Glutamatergic neuron (in vitro differentiated cells): ENCODE results near the gene GART. TPM values are rescaled to one million over a fixed set of nuclear protein-coding genes. Genes with fewer than 3 reads are reported as not detected.
A peak's percentile ranks its signal among the peaks of the same experiment; 100 is the strongest.

Source experiments
- DNase-seq: peaks from one replicate; pipeline ENCODE4 v3.0.0; 2022
- H3K27ac Mint-ChIP-seq: one replicate; pipeline ENCODE4 v1.8.0; 2020; ENCODE audit warnings: mild to moderate bottlenecking, mixed read lengths, inconsistent platforms; ENCODE audit not compliant: unreplicated experiment
- H3K27me3 Mint-ChIP-seq: one replicate; pipeline ENCODE4 v1.8.0; 2020; ENCODE audit warnings: mild to moderate bottlenecking, moderate library complexity, mixed read lengths, inconsistent platforms; ENCODE audit not compliant: unreplicated experiment
- H3K36me3 Mint-ChIP-seq: one replicate; pipeline ENCODE4 v1.8.0; 2020; ENCODE audit warnings: mild to moderate bottlenecking, mixed read lengths, inconsistent platforms; ENCODE audit not compliant: unreplicated experiment
- H3K4me1 Mint-ChIP-seq: one replicate; pipeline ENCODE4 v1.8.0; 2020; ENCODE audit warnings: mild to moderate bottlenecking, low read depth, mixed read lengths, inconsistent platforms; ENCODE audit not compliant: unreplicated experiment
- H3K4me3 Mint-ChIP-seq: one replicate; pipeline ENCODE4 v1.8.0; 2020; ENCODE audit warnings: mild to moderate bottlenecking, mixed read lengths, inconsistent platforms; ENCODE audit not compliant: unreplicated experiment
- H3K9me3 Mint-ChIP-seq: one replicate; pipeline ENCODE4 v1.8.0; 2020; ENCODE audit warnings: mild to moderate bottlenecking, moderate library complexity, mixed read lengths, inconsistent platforms; ENCODE audit not compliant: unreplicated experiment
- total RNA-seq: library from RNA; stranded (reverse); fragmentation: NEBNext Ultra II Directional; extraction: Animal tissue kit (Norgen Biotek cat#: 25700); gene quantifications from one replicate; pipeline ENCODE4 v1.2.1, GENCODE V29; 2021; ENCODE audit not compliant: unreplicated experiment
- TF ChIP-seq, protein P1 (sequence below): fragments of 200-600 bp; sonication (generic); IDR thresholded peaks from one replicate; pipeline ENCODE4 v1.5.0; 2021; ENCODE audit not compliant: partially characterized antibody, unreplicated experiment

The GART gene
- total RNA-seq, 1 donor from 2014 or later = 70.3 TPM

DNA sequence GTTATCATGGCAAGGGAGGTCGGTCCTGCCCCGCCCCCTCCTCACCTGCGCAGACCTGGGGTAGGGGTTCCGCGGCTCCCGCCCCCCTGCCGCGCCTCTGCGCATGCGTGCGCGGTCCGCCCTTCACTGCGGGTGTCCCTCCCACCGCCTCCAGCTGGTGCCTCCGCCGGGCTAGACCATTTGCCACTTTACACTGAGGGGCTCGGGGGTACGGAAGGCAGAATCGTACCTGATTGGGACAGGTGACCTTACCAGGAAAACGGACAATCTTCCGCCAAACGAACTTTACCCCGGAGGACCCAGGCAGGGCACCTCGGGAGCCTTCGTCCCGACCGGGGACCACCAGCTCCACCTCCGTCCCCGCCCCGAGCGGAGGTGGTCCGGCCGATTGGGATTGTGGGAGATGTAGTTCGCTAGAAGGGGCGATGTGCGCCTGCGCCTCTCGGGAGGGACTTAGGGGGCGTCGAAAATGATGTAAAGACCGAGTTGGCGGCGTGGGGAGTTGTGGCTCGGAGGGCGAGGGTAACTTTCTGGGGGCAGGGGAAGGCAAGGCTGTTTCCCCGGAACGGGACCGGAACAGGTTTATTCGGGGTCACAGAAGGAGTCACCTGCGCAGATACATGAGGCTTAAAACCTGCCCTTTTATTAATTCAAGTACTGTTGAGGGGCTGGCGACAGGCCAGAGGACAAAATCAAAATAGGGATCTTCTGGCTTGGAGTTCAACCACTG lies 50.4 kb downstream of the GART start, which contains the start of gene DNAJC28:
DNAJC28 (minus strand) TSS at position 344 of the 730 bp plus-strand sequence. CDS start 2,323 bp downstream, outside the sequence.
- Mint-ChIP-seq H3K36me3 (peaks cover 4% of the 10 kb centered on the region), H3K4me1 (no peaks in the 10 kb centered on the region), H3K9me3 (peaks cover 2% of the 10 kb centered on the region), H3K4me3 (peak within 1 kb of the TSS; percentile 89), H3K27ac (peak within 1 kb of the TSS; percentile 86), H3K27me3 (peaks cover 3% of the 10 kb centered on the region)
- TF ChIP-seq, protein P1, sequence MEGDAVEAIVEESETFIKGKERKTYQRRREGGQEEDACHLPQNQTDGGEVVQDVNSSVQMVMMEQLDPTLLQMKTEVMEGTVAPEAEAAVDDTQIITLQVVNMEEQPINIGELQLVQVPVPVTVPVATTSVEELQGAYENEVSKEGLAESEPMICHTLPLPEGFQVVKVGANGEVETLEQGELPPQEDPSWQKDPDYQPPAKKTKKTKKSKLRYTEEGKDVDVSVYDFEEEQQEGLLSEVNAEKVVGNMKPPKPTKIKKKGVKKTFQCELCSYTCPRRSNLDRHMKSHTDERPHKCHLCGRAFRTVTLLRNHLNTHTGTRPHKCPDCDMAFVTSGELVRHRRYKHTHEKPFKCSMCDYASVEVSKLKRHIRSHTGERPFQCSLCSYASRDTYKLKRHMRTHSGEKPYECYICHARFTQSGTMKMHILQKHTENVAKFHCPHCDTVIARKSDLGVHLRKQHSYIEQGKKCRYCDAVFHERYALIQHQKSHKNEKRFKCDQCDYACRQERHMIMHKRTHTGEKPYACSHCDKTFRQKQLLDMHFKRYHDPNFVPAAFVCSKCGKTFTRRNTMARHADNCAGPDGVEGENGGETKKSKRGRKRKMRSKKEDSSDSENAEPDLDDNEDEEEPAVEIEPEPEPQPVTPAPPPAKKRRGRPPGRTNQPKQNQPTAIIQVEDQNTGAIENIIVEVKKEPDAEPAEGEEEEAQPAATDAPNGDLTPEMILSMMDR = no peak
- peak; percentile 97 for DNase-seq

DNA sequence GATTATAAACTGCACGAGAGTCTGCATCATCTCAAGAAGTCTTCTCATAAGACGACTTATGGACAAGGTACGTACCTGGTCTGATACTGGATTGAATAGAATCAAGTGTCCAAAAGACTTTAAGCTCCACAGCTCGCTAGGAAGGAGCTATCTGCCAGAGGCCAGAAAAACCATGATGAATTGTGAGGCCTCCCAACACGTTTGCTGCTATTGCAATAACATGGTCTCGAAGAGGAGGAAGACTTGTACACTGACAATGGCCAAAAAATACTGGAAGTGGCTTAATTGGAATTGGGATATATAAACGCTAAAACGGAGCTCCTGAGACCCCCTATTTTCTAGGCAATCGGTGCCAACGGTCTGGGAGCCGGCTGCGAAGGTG lies 50.9 kb downstream of the GART start:
- Mint-ChIP-seq H3K27me3 (peaks cover 3% of the 10 kb centered on the region), H3K4me1 (no peaks in the 10 kb centered on the region), H3K9me3 (peaks cover 2% of the 10 kb centered on the region), H3K27ac (peak overlapping the region; percentile 86), H3K36me3 (no peaks in the 10 kb centered on the region), H3K4me3 (peak overlapping the region; percentile 89)
- no peak for DNase-seq
- TF ChIP-seq, protein P1 = no peak

DNA sequence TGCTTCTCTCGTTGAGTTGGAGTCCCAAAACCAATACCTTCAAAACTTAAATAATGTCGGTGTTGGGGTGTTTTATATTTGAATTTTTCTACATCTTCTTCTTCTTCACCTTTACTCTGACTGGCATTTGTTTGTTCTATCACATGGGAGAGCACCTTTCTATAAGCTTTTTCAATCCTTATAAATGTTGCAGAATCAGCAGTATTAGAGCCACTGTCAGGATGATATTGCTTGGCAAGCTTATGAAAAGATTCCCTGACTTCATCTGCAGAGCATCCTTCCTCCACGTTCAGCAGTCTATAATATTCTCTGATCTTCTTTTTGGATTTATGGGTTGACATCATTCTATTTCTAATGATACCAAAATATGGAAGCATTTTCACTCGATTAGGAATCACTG lies 53.0 kb downstream of the GART start:
- H3K4me1 Mint-ChIP-seq = no peaks in the 10 kb centered on the region
- H3K27me3 Mint-ChIP-seq = peaks cover 3% of the 10 kb centered on the region
- H3K9me3 Mint-ChIP-seq = no peaks in the 10 kb centered on the region
- H3K36me3 Mint-ChIP-seq = no peaks in the 10 kb centered on the region
- H3K4me3 Mint-ChIP-seq = no peak overlapping the region
- DNase-seq = no peak
- no peak overlapping the region for H3K27ac Mint-ChIP-seq
- TF ChIP-seq, protein P1 = no peak

DNA sequence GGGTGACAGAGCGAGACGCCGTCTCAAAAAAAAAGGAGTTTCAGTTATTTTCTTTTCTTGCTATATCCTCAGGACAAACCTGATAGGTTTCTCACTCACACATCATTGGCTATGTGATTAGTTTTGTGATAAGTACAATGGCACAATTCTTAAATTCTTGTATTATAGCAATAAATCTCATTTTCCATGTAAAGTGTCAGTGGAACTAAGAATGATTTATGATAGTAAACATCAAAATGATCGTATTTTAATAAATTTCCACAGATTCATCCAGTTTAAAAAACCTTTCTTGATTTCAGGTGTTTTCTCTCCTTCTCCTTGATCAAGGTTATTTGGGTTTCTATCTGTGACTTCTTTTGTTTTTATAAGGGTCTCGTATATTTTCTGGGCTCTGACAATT lies 53.9 kb downstream of the GART start:
- DNase-seq = no peak
- Mint-ChIP-seq H3K36me3 (no peaks in the 10 kb centered on the region), H3K9me3 (no peaks in the 10 kb centered on the region), H3K4me3 (no peak overlapping the region), H3K4me1 (no peaks in the 10 kb centered on the region), H3K27me3 (peaks cover 3% of the 10 kb centered on the region), H3K27ac (no peak overlapping the region)
- TF ChIP-seq, protein P1 = no peak

DNA sequence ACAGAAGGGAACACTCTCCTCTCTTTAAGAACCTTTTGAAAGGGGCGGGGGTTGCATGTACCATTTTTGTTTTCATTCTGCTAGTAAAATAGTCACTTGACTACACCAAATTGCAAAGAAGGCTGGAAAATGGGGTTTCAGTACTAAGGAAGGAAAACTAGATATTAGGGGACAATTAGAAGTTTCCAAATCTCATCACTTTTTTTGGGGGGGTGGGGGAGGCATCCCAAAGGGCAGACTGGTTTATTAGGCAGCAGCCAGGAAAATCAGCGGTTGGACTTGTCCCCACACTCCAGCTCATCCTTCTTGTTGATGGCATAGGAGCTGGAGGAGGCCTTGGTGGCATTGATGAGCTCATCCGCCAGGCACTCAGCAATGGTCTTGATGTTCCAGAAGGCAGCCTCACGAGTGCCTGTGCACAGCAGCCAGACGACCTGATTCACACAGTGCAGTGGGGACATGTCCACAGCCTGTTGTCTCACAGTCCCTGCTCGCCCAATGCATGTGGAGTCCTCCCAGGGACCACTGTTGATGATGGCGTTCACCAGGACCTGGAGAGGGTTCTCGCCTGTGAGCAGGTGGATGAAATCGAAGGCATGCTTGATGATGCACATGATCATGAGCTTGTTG lies 60.5 kb downstream of the GART start:
- Mint-ChIP-seq H3K4me3 (peak overlapping the region; percentile 91), H3K9me3 (peaks cover 10% of the 10 kb centered on the region), H3K4me1 (peaks cover 7% of the 10 kb centered on the region), H3K27me3 (peaks cover 6% of the 10 kb centered on the region), H3K27ac (no peak overlapping the region), H3K36me3 (peaks cover 4% of the 10 kb centered on the region)
- TF ChIP-seq, protein P1 = no peak
- no peak for DNase-seq
